Limb (tissue), 2 donors: ENCODE measurements around the gene GLT8D1.
"Not testable (repeated sequence)": the region's sequence is repeated elsewhere in the genome, so short reads cannot be mapped to it uniquely, and the experiment has no call there.

Source experiments
- DNase-seq, 2 donors: peaks; one replicate each; pipeline ENCODE4 v3.0.0-alpha.2; 2016; ENCODE audit errors: extremely low spot score in 2 of 2

Gene GLT8D1

GRCh38 chr3:52705688-52706686 lies at the start of gene GLT8D1, which contains the start of gene SPCS1:
GLT8D1 (minus strand) TSS chr3:52705791; CDS start chr3:52700460, 5,331 bp downstream.
SPCS1 (plus strand) TSS chr3:52706106; CDS start chr3:52706247, 141 bp downstream.
- peak; percentile 90 to 92 for DNase-seq

- DNase-seq = no peak
These were observed 48.8 kb upstream of the GLT8D1 start for GRCh38 chr3:52754373-52754772.

DNA sequence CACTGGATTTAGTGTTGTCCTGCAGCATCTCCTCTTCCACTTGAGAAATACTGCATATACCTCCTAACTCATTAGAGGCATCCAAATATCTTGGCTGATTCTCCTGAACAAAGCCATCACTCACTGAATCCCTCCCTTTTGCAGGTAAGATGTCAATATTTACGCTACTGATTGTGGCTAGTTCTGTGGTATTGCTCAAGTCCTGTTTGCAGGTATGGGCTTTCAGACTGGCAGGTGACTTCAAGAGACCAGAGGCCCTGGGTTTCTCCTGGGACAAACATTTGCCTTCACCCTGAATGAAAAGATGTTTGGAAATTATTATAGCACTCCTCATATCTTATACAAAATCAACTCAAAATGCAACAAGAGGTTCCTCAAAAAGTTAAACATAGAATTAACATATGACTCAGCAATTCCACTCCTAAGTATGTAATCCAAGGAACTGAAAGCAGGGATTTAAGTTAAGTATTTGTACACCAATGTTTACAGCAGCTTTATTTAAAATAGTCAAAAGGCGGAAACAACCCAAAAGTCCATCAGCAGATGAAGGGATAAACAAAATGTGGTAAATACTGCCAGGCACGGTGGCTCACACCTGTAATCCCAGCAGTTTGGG lies 46.6 kb upstream of the GLT8D1 start:
- no peak for DNase-seq

- DNase-seq = no peak
These were observed 38.1 kb upstream of the GLT8D1 start for GRCh38 chr3:52743721-52744120.

- DNase-seq = no peak
These were observed 37.6 kb upstream of the GLT8D1 start for GRCh38 chr3:52743152-52743551.

- DNase-seq = peak; percentile 13 to 27
These were observed 36.9 kb upstream of the GLT8D1 start for GRCh38 chr3:52742418-52743041.

GRCh38 chr3:52739730-52740129 lies 34.1 kb upstream of the GLT8D1 start:
- no peak for DNase-seq

GRCh38 chr3:52733256-52733891 lies 27.8 kb upstream of the GLT8D1 start:
- DNase-seq = no peak

DNA sequence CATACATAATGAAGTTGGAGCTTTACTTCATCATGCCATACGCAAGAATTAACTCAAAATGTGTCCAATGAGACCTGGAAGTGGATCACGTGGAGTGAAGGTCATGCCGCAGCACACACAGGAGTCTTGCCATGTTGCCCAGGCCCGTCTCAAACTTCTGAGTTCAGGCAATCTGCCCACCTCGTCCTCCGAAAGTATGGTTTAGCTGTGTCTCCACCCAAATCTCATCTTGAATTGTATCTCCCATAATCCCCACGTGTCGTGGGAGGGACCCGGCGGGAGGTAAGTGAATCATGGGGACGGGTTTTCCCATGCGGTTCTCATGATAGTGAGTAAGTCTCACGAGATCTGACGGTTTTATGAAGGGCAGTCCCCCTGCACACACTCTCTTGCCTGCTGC lies 26.0 kb upstream of the GLT8D1 start:
- DNase-seq = no peak

- DNase-seq = no peak
These were observed 25.1 kb upstream of the GLT8D1 start for GRCh38 chr3:52730681-52731080.

DNA sequence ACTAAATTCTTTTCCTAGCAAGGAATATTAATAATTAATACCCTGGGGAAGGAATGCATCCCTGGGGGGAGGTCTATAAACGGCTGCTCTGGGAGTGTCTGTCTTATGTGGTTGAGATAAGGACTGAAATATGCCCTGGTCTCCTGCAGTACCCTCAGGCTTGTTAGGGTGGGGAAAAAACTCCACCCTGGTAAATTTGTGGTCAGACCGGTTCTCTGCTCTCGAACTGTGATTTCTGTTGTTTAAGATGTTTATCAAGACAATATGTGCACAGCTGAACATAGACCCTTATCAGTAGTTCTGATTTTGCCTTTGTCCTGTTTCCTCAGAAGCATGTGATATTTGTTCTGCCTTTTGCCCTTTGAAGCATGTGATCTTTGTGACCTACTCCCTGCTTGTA lies 23.2 kb upstream of the GLT8D1 start:
- DNase-seq = not testable (repeated sequence)

- DNase-seq = no peak
These were observed 18.9 kb upstream of the GLT8D1 start for GRCh38 chr3:52724511-52724910.

DNA sequence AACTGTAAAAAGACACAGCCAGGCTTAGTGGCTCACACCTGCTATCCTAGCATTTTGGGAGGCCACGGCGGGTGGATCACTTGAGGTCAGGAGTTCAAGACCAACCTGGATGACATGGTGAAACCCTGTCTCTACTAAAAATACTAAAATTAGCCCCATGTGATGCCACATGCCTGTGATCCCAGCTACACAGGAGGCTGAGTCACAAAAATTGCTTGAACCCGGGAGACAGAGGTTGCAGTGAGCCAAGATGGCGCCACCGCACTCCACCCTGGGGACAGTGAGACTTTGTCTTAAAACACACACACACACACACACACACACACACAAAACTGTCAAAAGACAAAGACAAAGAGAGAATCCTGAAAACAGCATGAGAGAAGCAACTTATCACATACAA lies 18.3 kb upstream of the GLT8D1 start:
- no peak for DNase-seq

DNA sequence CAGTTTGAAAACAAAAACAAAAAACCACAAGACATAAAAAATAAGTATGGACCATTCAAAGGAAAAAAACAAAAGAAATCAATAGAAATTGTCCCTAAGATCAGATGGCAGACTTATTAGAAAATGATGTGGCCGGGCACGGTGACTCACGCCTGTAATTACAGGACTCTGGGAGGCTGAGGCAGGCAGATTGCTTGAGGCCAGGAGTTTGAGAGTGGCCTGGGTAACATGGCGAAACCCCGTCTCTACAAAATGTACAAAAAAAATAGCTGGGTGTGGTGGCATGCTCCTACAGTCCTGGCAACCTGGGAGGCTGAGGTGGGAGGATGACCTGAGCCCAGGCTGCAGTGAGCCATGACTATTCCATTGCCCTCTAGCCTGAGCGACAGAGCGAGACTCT lies 16.9 kb upstream of the GLT8D1 start:
- DNase-seq = no peak

GRCh38 chr3:52721730-52722008 lies 16.1 kb upstream of the GLT8D1 start:
- no peak for DNase-seq

DNA sequence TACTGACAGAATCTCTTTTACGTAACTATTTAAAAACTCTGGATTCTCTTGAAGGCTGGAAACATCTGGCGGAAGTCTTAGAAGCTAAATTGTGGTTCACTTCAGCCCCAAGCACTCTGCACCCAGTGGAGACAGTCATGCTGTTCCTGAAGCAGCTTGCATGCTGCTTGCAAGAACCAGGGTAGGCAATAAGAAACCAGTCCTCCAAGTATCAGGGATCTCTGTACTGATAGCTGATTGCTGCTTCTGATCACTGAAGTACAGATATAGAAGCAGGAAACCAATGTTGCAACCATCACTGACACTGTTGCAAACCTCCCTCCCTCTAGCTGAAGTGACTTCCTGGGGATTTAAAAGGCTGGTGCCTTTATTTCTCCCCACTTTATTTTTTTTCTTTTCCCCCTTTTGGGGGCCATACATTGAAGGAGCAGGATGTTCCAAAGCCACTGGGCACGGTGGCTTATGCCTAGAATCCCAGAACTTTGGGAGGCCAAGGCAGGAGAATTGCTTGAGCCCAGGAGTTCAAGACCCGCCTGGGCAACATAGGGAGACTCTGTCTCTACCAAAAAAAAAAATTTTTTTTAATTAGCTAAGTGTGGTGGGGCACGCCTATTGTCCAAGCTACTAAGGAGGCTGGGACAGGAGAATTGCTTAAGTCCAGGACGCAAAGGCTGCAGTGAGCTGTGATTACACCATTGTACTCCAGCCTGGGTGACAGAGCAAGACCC lies 15.6 kb upstream of the GLT8D1 start:
- DNase-seq = no peak

- no peak for DNase-seq
These were observed 14.0 kb upstream of the GLT8D1 start for GRCh38 chr3:52719618-52720017.

- no peak for DNase-seq
These were observed 10.2 kb upstream of the GLT8D1 start for GRCh38 chr3:52715714-52716305.

GRCh38 chr3:52714335-52715302 lies 9.0 kb upstream of the GLT8D1 start:
- peak in 1 of 2 donors; percentile 40 for DNase-seq
